HS-27A (cell line): ENCODE results near the gene POC1A.

Source experiments
- DNase-seq: peaks from one replicate; pipeline ENCODE4 v3.0.0-alpha.2; 2012; ENCODE audit warnings: low read depth, missing footprints

Gene POC1A

GRCh38 chr3:52084216-52084945 lies 69.8 kb downstream of the POC1A start:
- DNase-seq, result no peak

- DNase-seq, result no peak
These were observed 70.6 kb downstream of the POC1A start for GRCh38 chr3:52083556-52084087.

- no peak for DNase-seq
These were observed 71.3 kb downstream of the POC1A start for GRCh38 chr3:52082951-52083350.

GRCh38 chr3:52080830-52081719 lies 73.1 kb downstream of the POC1A start:
- no peak for DNase-seq

GRCh38 chr3:52079958-52080357 lies 74.3 kb downstream of the POC1A start:
- no peak for DNase-seq

- DNase-seq, result no peak
These were observed 75.3 kb downstream of the POC1A start for GRCh38 chr3:52078781-52079560.

GRCh38 chr3:52077925-52078324 lies 76.3 kb downstream of the POC1A start:
- DNase-seq, result no peak

- no peak for DNase-seq
These were observed 77.1 kb downstream of the POC1A start for GRCh38 chr3:52076896-52077780.

- no peak for DNase-seq
These were observed 80.7 kb downstream of the POC1A start for GRCh38 chr3:52073490-52073889.

- DNase-seq, result no peak
These were observed 81.8 kb downstream of the POC1A start for GRCh38 chr3:52072471-52072870.

- no peak for DNase-seq
These were observed 82.2 kb downstream of the POC1A start for GRCh38 chr3:52072020-52072419.

- DNase-seq, result no peak
These were observed 83.2 kb downstream of the POC1A start for GRCh38 chr3:52070724-52071621.

- no peak for DNase-seq
These were observed 84.4 kb downstream of the POC1A start for GRCh38 chr3:52069855-52070254.

GRCh38 chr3:52069135-52069534 lies 85.1 kb downstream of the POC1A start:
- no peak for DNase-seq

- DNase-seq, result no peak
These were observed 85.5 kb downstream of the POC1A start for GRCh38 chr3:52068730-52069129.

GRCh38 chr3:52068055-52068571 lies 86.1 kb downstream of the POC1A start:
- DNase-seq, result no peak

- no peak for DNase-seq
These were observed 86.7 kb downstream of the POC1A start for GRCh38 chr3:52067526-52067925.

- no peak for DNase-seq
These were observed 87.2 kb downstream of the POC1A start for GRCh38 chr3:52067046-52067445.

- no peak for DNase-seq
These were observed 88.9 kb downstream of the POC1A start for GRCh38 chr3:52065264-52065756.

GRCh38 chr3:52064561-52064960 lies 89.7 kb downstream of the POC1A start:
- DNase-seq, result no peak
